Stimulated activated naive CD8-positive, alpha-beta T cell treated with anti-CD3 and anti-CD28 coated beads, Interleukin-15, amount 100 ng/mL, for 72 hours (primary cell): ENCODE data around the gene PAPSS1.
"Not testable (repeated sequence)": the region's sequence is repeated elsewhere in the genome, so short reads cannot be mapped to it uniquely, and the experiment has no call there.

Experiments
- ATAC-seq: fragments of 150-1000 bp; cut with Tn5 transposase; 2 replicates; pipeline ENCODE4 v1.10.0; 2021; ENCODE audit warnings: mild to moderate bottlenecking, moderate library complexity
- DNase-seq, 2 donors: peaks; one replicate each; pipeline ENCODE4 v3.0.0; 2021 to 2022
- H3K27ac Mint-ChIP-seq, 2 donors: one replicate each; pipeline ENCODE4 v1.8.0; 2022; ENCODE audit warnings: mild to moderate bottlenecking in 2 of 2, mixed read lengths in 2 of 2, moderate library complexity in 2 of 2
- H3K27me3 Mint-ChIP-seq: one replicate; pipeline ENCODE4 v1.8.0; 2022; ENCODE audit warnings: mixed read lengths
- H3K4me1 Mint-ChIP-seq: one replicate; pipeline ENCODE4 v1.8.0; 2022; ENCODE audit warnings: mild to moderate bottlenecking, mixed read lengths
- H3K4me3 Mint-ChIP-seq, 2 donors: one replicate each; pipeline ENCODE4 v1.8.0; 2022; ENCODE audit warnings: mild to moderate bottlenecking in 2 of 2, mixed read lengths in 2 of 2, moderate library complexity in 1 of 2
- H3K9me3 Mint-ChIP-seq, 2 donors: one replicate each; pipeline ENCODE4 v1.8.0; 2022; ENCODE audit warnings: mixed read lengths in 2 of 2

Gene PAPSS1

DNA sequence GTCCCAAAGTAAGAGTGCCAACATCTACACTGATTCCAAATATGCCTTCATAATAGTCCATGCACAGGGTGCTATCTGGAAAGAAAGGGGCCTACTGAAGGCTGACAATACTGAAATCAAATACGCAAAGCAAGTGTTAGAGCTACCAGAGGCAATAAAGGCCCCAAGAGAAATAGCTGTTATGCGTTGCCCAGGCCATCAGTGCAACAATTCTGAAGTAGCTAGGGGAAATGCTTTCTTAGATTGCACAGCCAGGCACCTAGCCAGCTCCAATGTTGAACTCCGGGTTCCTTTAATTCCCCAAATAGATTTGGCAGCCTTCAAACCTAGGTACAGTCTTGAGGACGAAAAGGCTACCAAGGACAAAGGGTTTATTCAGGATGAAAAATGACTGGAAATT, 17.4 kb upstream of the PAPSS1 start:
- ATAC-seq (no peak), DNase-seq (no peak)
- H3K9me3 Mint-ChIP-seq = no peaks in the 10 kb centered on the region
- no peaks in the 10 kb centered on the region for H3K27me3 Mint-ChIP-seq
- H3K4me1 Mint-ChIP-seq = no peaks in the 10 kb centered on the region
- H3K27ac Mint-ChIP-seq = no peak overlapping the region
- H3K4me3 Mint-ChIP-seq = no peak overlapping the region

DNA sequence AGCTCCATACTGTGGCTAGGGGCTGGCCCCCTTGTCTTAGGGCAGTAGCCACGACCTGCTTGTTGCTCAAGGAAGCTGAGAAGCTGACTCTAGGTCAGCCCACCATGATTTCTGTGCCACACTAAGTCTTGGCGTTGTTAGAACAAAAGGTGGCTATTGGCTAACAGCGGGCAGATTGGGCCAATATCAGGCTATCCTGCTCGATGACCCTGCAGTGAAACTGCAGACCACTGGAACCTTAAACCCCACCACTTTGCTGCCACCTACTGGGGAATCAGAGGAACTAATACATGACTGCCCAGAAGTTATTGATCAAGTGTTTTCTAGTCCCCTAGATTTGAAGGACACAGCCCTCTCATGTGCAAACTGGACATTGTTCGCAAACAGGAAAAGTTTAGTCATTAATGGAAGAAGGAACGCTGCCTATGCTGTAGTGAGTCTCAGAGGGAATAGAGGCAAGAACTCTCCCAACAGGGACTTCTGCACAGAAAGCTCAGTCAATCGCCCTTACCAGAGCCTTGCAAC, 17.0 kb upstream of the PAPSS1 start:
- Mint-ChIP-seq H3K9me3 (no peaks in the 10 kb centered on the region), H3K27me3 (no peaks in the 10 kb centered on the region), H3K4me1 (no peaks in the 10 kb centered on the region), H3K27ac (no peak overlapping the region), H3K4me3 (no peak overlapping the region)
- ATAC-seq (peak; percentile 57), DNase-seq (peak; percentile 41 to 44)

DNA sequence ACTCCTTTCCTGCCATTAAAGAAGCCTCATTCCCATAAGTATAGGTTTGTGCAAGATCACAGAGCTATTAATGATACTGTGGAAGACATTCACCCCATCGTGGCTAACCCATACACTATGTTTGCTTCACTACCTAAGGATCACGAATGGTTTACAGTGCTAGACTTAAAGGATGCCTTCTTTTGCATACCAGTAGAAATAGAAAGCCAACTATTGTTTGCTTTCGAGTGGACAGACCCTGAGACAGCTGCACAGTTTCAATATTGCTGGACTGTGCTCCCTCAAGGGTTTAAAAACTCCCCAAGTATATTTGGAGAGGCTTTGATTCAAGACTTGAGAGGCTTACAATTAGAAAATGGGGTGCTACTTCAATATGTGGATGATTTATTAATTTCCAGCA, 16.0 kb upstream of the PAPSS1 start:
- ATAC-seq = no peak
- Mint-ChIP-seq H3K27ac (no peak overlapping the region), H3K27me3 (no peaks in the 10 kb centered on the region), H3K9me3 (no peaks in the 10 kb centered on the region), H3K4me1 (no peaks in the 10 kb centered on the region), H3K4me3 (no peak overlapping the region)
- DNase-seq = no peak

DNA sequence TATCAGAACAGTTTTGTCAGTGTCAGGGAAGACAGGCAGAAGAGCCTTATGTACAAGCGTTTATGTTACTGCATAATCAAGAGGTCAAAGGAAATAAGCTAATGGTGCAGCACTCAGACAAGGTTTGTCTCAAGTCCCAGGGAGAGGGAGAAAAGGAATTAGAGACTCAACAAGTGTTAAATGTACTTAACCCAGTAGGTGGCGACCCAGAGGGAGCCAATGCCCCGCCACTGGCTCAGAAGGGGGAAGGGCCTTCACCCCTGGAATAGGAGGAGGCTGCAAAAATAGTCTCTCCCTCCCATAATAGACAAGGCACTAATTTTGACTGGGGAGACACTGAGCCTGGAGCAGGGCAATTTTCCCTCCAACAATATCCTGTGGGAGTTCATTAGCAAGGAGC, 14.1 kb upstream of the PAPSS1 start:
- DNase-seq (no peak), ATAC-seq (peak; percentile 47)
- Mint-ChIP-seq H3K9me3 (no peaks in the 10 kb centered on the region), H3K4me1 (no peaks in the 10 kb centered on the region), H3K27ac (no peak overlapping the region), H3K4me3 (no peak overlapping the region), H3K27me3 (no peaks in the 10 kb centered on the region)

DNA sequence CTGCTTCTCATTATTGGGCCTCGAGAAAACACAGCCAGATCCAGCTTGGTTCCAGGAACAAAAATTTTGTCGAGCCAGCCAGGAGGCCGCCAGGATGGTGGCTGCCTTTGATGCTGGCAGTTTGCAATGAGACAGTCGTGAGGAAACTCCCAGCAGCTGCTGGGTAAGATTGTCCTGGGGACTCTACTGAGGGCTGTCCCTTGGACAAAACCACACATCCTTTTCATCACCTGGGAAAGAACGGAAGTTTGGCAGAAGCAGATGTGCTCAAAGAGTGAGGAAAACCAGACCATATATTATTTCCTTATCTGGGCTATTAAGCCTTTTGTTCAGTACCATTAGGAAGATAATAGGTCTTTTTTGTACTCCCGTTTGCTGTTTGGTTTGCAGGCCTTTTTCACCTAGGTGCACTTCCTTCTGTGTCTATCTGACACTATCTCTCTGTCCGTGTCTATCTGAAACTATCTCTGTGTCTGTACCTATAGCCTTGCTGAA, 13.4 kb upstream of the PAPSS1 start:
- no peaks in the 10 kb centered on the region for H3K4me1 Mint-ChIP-seq
- no peak overlapping the region for H3K27ac Mint-ChIP-seq
- H3K27me3 Mint-ChIP-seq = no peaks in the 10 kb centered on the region
- DNase-seq (no peak), ATAC-seq (no peak)
- H3K4me3 Mint-ChIP-seq = no peak overlapping the region
- no peaks in the 10 kb centered on the region for H3K9me3 Mint-ChIP-seq

DNA sequence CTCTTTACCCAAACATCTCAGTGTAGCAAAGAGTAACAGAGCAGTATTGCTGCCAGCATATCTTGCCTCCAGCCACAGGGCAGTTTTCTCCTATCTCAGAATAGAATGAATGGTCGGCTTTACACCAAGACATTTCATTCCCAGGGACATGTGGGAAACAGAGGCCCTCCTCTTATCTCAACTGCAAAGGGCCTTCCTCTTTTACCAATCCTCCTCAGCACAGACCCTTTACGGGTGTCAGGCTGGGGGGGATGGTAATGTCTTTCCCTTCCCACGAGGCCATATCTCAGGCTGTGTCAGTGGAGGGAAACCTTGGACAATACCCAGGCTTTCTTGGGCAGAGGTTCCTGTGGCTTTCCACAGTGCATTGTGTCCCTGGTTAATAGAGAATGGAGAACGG, 9.0 kb upstream of the PAPSS1 start:
- H3K4me3 Mint-ChIP-seq, H3K27me3 Mint-ChIP-seq, ATAC-seq: not testable (repeated sequence)

DNA sequence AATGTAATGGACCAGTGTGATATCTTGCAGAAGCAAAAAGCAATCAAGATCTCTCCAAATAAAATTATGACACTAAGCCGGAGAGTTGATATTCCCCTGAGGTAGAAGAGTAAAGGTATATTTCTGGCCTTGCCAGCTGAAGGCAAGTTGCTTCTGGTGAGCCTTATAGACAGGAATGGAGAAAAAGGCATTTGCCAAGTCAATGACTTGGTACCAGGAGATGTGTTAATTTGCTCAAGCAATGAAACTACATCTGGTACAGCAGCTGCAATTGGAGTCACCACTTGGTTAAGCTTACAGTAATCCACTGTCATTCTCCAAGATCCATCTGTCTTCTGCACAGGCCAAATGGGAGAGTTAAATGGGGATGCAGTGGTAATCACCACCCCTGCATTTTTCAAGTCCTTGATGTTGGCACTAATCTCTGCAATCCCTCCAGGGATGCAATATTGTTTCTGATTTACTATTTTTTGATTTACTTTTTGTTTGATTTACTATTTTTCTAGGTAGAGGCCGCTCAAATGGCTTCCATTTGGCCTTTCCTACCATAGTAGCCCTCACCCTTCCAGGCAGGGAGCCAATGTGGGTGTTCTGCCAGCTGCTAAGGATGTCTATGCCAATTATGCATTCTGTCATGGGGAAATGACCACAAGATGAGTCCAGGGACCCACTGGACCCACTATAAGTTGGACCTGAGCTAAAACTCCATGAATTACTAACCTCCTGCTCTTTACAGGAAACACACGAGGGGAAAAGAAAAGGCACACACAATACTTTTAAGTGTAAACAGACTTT, 6.3 kb upstream of the PAPSS1 start:
- H3K27me3 Mint-ChIP-seq, H3K9me3 Mint-ChIP-seq, H3K27ac Mint-ChIP-seq, ATAC-seq, DNase-seq, H3K4me3 Mint-ChIP-seq, H3K4me1 Mint-ChIP-seq: not testable (repeated sequence)

More for the DNA sequence above, 9.0 kb upstream of the PAPSS1 start:
- H3K4me1 Mint-ChIP-seq, H3K27ac Mint-ChIP-seq, H3K9me3 Mint-ChIP-seq, DNase-seq: not testable (repeated sequence)

DNA sequence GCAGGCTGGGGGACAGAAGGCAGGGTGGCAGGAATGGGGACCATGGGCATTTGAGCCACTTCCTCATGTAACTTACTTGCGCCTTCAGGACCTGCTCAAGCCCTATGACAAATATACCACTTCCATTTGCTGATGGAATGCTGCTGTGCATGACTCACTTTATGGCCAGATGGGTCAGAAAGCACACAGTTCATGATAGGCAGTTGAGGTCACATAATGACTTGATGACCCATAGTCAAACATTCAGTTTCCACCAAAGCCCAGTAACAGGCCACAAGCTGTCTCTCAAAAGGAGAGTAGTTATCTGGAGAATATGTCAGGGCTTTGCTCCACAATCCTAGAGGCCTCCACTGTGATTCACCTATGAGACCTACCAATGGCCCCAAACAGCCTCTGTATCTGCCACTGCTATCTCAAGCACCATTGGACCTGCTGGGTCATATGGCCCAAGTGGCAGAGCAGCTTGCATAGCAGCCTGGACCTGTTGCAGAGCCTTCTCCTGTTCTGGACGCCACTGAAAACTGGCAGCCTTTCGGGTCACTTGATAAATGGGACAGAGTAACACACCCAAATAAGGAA, 5.3 kb upstream of the PAPSS1 start:
- ATAC-seq (peak; percentile 39), DNase-seq (no peak)
- Mint-ChIP-seq H3K4me3 (no peak overlapping the region), H3K9me3 (no peaks in the 10 kb centered on the region), H3K4me1 (peaks cover 9% of the 10 kb centered on the region), H3K27ac (no peak overlapping the region), H3K27me3 (no peaks in the 10 kb centered on the region)

DNA sequence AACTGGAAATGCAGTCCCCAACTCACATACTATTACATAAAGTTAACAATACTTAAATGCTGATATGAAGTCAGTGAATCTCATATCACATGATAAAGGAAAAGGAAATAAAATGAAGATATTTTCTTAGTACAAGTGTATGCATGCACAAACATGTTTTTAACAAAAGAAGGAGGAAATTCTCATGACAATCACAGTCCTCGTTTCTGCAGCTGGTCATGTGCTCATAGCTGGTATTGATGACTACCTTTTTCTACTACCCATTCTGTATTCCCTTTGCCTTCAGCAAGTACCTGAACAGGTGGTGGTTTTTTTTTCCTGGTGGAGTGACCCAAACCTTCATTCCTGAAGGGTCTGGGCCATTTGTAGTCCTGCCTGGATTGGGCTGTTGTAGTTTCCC, 3.3 kb upstream of the PAPSS1 start:
- H3K27ac Mint-ChIP-seq, H3K27me3 Mint-ChIP-seq, H3K4me3 Mint-ChIP-seq, H3K9me3 Mint-ChIP-seq, ATAC-seq, DNase-seq: not testable (repeated sequence)
- peaks cover 21% of the 10 kb centered on the region for H3K4me1 Mint-ChIP-seq

DNA sequence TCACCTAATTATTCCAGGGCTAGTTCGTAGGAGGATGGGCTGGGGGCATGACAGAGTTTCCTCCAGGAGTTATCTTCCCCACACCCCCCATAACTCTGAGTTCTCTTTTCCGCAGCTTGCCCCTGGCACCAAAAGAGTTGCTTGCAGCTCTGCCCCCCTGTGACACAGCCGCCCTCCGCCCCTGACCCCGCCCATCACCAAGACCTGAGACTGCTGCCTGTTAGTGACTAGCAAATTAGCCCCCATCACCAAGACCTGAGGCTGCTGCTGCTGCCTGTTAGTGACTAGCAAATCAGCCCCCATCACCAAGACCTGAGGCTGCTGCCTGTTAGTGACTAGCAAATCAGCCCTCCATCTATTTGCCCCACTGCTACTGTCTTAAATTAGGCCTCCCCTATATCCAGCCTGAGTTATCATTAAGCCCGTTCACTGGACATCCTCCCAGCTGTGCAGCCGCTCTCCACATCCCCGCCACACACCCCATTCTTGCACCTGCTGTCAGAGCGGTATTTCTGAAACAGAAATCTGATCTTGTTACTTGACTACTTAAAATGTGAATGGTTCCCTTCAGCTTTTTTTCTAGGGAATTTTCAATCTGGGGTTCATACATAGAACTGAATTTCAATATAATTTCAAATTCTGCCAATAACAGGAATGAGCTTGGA, 1.5 kb upstream of the PAPSS1 start:
- ATAC-seq (no peak), DNase-seq (peak; percentile 44 to 56)
- peaks cover 30% of the 10 kb centered on the region for H3K4me1 Mint-ChIP-seq
- peak overlapping the region; percentile 83 to 96 for H3K27ac Mint-ChIP-seq
- no peaks in the 10 kb centered on the region for H3K9me3 Mint-ChIP-seq
- H3K4me3 Mint-ChIP-seq = peak overlapping the region; percentile 97 to 98
- H3K27me3 Mint-ChIP-seq = no peaks in the 10 kb centered on the region

DNA sequence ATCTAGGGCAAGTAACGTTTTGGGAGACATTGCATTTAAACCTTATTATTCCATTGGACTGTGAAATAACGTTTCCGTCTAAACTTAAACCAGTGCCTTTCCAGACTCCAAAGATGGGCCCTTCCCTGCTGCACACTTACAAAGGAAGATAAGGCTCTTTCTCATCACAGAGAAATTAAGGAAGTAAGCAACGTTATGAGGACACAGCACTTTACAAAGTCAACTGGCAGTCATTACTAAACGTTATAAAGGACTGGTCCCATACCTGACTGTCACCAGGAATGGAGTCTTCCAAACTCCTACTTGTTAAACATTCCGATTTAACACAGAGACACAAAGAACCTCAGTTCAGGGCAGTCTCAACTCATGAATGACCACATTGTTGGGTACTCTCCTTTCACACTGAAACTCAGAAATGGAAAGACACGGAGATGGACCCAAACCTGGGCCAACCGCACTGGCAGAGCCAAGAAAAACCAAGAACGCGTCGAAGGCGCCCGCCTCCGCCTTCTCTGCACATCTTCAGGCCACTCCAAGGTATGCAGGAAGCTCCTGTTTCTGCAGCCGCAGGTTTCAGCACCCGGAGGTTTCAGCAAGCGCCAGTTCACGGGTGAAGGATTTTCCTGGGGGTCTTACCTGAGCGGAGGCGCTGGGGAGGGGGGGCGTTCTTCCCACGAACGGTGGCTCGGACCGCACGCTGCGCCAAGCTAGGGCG, 670 bp downstream of the PAPSS1 start:
- peaks cover 30% of the 10 kb centered on the region for H3K4me1 Mint-ChIP-seq
- H3K27me3 Mint-ChIP-seq = no peaks in the 10 kb centered on the region
- H3K27ac Mint-ChIP-seq = peak overlapping the region; percentile 89 to 90
- ATAC-seq (peak; percentile 27), DNase-seq (peak in 1 of 2 donors; percentile 58)
- H3K4me3 Mint-ChIP-seq = peak overlapping the region; percentile 97 to 98
- no peaks in the 10 kb centered on the region for H3K9me3 Mint-ChIP-seq

DNA sequence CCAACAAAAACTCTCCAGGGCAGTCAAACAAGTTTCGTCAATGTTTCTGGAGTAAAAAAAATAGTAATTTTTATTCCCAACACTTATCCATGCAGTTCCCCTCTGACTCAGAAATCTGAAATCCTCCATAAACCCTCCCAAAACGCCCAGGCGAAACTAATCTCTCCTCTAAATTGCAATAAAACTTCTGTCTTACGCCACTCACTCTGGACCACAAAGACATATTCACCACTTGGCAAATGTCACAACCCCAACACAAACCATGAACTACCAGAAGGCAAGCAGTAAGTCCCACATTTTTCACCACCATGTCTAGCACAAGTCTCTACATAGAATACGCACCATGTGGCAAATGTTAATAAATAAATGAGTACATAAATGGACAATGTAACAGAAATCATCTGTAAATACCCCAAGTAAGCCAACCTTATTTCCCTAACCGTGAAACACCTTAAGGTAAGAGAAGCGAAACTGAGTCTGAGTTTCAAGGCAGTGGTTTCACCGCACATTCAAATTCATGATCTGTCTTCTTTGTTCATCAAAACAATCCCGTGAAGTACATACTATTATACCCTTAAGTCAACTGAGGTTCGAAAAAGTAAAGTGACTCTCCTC, 1.6 kb downstream of the PAPSS1 start:
- H3K27ac Mint-ChIP-seq = no peak overlapping the region
- peak in 1 of 2 donors; percentile 12 for DNase-seq

DNA sequence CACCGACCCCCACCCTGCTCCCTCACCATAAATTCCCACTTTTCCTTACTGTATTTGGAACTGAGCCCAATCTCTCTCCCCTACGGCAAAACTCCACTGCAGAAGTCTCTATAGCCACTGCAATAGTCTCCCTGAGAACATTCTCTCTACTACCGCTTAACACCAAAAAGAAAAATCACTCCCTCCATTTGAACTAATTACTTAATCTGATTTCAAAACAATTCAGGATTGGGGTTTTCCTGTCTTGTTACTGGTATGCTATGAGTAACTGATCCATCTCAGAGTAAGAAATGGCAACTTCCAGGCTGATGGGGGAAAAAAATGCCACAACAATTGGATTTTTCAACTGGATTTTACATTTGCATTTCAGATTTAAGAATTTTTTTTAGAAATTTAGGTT, 5.8 kb downstream of the PAPSS1 start:
- Mint-ChIP-seq H3K4me1 (peaks cover 35% of the 10 kb centered on the region), H3K27me3 (no peaks in the 10 kb centered on the region), H3K9me3 (no peaks in the 10 kb centered on the region), H3K27ac (no peak overlapping the region), H3K4me3 (no peak overlapping the region)
- no peak for DNase-seq
- no peak for ATAC-seq

More for the DNA sequence above, 1.6 kb downstream of the PAPSS1 start:
- Mint-ChIP-seq H3K27me3 (no peaks in the 10 kb centered on the region), H3K4me3 (peak overlapping the region; percentile 97 to 98), H3K4me1 (peaks cover 30% of the 10 kb centered on the region), H3K9me3 (no peaks in the 10 kb centered on the region)
- no peak for ATAC-seq

DNA sequence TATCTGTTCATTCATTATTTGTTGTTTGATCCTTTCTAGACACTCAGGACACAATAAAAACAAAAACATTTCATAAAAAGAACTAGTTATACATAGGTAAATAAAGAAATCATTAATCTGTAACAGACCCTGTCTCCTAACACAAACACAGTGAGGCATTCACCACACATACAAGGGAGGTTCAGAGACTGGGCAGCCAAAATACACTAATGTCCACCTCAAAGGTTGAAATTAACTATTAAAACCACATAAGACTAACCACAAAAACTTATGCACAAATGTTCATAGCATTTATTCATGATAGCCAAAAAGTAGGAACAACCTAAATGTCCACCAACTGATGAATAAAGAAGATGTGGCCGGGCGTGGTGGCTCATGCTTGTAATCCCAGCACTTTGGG, 7.8 kb downstream of the PAPSS1 start:
- no peak overlapping the region for H3K4me3 Mint-ChIP-seq
- H3K9me3 Mint-ChIP-seq = peaks cover 6 to 9% of the 10 kb centered on the region in 2 donors
- H3K27ac Mint-ChIP-seq = no peak overlapping the region
- no peak for ATAC-seq
- H3K4me1 Mint-ChIP-seq = peaks cover 16% of the 10 kb centered on the region
- H3K27me3 Mint-ChIP-seq = no peaks in the 10 kb centered on the region
- no peak for DNase-seq

DNA sequence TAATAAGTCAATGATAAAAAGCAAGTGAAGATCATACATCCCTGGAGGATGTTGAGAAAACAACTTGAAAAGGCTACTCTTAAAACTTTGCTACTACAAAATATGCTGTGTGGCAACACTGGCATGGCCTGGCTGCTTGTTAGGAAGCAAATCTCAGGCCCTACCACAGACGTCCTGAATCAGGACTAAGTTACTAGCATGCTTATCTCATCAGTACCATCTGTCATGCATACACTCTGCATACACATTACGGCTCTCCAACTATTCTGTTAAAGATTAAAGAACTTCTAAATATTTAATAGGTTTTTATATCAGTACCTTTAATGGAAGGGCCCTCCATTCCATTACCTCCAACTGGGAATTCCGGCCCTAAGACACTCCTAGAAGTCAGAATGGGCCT, 8.2 kb downstream of the PAPSS1 start:
- Mint-ChIP-seq H3K27me3 (no peaks in the 10 kb centered on the region), H3K9me3 (peaks cover 6 to 13% of the 10 kb centered on the region in 2 donors)

More for the DNA sequence above, 8.2 kb downstream of the PAPSS1 start:
- DNase-seq (no peak), ATAC-seq (no peak)
- Mint-ChIP-seq H3K4me3 (no peak overlapping the region), H3K4me1 (peaks cover 16% of the 10 kb centered on the region), H3K27ac (no peak overlapping the region)
